COLO668 (cell line): ENCODE measurements around the gene PC.
A peak's percentile ranks its signal among the peaks of the same experiment; 100 is the strongest.

Experiments used
- DNase-seq: peaks from one replicate; lab custom pipeline; 2025; ENCODE audit not compliant: unreplicated experiment; lab: John Stamatoyannopoulos, UW

PC gene

DNA sequence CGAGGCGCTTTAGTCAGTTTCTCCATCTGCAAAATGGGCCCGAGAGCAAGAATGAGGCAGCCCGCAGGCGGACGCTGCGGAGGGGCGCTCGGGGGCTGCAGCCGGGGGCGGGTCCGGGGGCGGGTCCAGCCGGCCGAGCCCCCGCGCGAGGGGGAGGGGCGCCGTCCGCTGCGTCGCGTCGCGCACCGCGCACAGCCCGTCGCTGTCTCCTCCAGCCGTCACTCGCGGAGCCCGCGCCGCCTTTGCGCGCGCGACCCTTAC lies 282 bp downstream of the PC start:
- DNase-seq = peak; percentile 85

DNA sequence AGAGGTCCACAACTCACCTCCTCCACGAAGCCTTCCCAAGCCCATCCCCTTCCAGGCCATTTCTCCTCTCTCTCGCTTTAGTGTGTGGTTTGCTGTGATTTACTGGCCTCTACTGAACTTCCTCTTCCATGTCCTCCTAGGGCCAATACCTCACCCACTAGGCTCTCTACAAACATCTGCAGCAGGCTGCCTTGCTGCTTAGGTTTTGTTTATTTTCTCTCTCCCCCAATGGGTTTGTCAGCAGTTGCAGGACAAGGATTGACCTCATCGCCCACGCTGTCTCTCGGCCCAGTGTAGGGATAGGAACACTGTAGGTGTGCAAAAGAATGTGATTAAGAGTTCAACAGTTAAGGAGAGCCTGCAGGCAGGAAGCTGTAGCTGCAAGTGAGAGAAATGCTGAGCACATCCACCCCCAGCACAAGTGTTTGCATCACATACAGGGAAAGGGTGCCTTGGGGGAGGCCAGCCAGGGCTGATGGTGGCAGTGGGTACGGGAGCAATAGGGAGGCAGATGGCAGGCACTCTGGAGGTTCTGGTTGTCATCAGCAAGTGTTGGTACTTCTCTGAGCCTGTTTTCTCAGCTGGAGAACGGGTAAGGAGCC lies 1.4 kb downstream of the PC start:
- DNase-seq = no peak

DNA sequence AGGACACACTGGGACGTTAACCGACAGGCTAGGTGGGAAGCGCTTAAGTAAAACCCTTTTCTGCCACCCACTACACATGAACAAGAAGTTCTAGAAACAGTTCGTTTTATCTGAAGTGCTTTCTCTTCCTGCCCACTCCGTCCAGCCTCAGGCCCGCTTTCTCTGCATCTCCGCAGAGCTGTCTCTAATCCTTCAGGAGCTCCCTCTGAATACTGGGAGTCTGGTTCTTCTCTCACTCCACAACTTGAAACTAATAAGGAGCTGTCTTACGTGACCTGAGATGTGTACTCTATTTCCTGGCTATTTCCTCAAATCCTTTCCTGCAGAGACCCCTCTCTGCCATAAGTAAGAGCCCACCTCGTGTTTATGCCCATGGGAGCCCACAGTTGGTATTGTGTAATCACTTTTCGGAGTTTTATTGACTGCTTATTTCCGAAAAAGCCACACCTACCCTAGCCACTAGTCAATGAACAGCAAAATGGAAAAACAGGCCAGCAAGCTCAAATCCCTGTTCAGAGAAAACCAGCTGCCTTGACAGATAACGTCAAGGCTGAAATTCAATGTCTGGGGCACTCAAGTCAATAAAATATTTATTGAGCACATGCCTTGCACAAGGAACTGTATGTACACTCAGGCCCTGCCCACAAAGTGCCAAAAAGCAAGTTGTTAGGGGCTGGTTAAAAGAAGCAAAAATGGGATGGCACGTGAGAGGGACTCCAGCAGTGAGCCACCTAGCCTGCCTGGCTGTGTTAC lies 4.9 kb downstream of the PC start:
- DNase-seq = no peak

DNA sequence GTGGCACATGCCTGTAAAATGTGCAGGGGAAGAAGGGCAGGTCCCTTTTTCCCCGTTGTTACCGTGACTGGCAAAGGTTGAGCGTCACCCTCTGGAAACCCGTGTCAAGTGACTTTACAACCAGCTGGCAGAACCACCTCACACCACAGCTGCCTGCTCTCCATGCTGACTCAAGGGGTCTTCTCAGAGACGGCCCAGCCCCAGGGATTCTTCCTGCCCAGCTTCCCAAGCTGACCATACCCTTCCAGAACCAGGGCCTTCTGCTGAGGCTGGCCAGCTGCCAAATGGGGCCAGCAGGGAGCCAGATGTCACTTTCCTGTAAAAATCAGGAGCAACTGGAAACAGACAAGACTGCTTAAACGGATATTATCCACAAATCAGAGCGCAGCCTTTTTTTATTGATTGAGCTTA lies 6.3 kb downstream of the PC start:
- peak; percentile 67 for DNase-seq

DNA sequence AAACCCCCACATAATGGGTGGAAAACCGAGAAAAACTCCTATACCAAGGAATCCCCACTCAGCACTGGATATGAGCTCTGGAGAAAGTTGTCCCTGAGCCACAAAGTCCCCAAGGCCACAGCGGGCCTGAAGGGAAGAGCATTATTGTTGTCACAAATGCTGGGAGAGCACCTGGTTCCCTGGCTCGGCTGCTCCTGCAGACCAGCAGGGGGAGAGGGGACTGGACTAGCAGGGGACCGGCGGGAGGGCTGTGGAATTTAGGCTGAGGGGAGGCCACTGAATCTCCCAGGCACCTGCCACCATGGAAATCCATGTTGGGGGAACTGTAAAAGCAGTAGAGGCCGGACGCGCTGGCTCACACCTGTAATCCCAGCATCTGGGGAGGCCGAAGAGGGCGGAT lies 7.0 kb downstream of the PC start:
- DNase-seq = no peak

DNA sequence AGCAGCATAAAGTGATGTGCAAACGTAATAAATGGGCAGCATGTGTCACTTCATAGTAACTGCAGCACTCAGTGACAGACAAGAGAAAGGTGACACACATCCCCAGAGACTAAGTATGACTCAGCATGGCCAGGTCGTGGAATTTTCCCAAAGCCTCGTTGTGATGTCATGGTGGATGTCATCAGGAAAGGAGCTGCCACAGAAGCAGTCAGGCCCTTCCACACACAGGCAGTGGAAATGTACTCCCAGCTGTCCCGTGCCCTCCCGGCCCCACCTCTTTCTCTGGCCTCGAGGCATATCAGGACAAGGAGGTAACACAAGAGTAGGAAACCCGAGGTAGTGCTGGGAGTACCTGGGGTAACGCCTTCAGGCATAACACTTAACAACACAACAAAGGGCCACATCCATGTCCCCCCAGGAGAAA lies 8.1 kb downstream of the PC start:
- DNase-seq = peak; percentile 80

DNA sequence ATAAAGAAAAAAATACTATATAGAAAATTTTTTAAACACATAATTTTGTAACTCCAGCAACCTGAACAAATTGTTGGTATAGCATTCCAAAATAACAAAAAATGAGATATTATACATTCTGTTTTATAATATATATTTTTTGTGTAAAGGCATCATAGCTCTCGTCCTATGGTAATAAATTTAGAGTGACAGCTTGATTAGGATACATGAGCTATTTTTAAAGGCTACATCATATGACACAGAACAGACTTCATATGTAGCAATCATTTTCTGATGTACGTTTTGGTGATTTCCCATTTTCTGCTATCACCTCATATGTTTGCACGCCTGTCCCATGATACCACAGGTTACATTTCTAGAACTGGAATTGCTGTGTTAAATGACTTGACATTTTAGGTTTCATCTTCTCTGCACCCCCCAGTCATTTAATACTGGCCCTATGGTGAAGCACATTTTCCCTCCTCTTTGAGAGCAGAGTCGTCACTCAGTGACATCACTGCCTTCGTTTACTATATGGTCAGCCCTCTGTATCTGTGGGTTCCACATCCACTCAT lies 19.5 kb downstream of the PC start:
- DNase-seq = no peak

DNA sequence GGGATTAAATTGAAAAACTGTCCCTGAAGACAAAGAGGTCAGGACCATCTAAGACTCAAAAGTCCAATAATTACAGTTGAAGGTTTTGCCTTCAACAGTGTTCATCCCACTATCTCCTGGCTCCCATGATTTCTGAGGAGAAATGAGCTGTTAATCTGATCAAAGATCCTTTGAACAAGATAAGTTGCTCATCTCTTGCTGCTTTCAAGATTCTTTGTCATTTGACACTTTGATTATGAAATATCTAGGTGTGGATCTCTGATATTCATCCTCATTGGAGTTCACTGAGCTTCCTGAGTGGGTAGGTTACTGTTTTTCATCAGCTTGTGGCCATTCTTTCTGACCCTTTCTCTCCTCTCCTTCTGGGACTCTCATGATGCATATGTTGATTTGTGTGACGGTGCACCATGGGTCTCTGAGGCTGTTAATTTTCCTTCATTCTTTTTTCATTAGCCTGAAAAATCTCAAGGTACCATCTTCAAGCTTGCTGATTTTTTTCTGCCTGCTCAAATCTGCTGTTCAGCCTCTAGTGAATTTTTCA lies 20.9 kb downstream of the PC start:
- no peak for DNase-seq

DNA sequence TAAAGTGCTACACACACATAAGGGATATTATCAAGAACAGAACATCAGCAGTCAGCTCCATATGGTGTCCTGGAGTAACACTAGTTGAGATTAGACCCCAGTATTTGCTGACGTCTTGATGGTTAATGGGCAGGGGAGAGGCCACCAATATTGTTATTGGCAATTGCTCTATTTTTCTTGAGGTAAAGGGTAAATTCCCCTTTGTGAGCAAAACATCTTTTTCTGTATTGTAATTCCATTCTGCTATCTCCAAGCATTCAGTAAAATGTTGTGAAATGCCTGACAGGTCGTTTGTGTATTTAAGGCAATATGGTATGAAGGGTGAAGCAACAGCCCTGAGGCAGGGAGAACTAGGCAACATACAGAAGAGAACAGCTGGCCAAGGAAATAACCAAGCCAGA lies 21.9 kb downstream of the PC start:
- DNase-seq = no peak

DNA sequence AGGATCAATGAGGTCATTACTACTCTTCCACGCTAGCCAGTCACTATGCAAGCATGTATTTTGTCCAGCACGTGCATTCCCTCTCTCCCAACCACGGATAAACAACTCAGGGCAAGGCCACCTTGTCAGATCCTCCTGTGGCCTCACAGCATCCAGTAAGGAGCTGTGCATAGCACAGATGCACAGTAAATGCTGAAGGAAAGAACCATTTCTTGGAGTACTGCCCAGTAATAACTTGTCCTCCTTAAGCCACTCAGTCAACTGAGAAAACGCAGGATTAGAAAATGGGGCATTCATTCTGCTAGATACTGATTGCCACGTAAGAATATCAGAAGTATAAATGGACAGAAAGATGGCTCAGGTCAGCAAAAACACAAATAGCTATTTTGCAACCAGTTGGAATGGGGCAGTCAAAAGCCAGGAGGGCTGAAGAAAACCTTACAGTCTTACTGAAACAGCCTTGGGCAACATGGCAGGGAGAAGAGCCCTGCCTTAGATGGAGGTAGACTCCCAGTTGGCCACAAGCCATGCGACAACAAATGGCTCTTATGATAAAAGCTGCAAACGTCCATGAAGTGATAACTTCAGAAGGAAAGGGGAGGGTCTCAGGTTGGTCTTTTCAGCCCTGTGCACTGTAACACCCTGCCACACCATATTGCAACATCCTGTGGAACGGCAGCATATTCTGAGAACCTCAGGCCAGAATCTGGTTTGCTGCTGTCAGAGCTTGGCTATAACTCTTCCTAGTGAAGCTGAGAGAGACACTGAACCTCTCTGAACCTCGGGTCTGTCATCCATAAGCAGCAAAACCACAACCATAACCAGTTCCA lies 23.0 kb downstream of the PC start:
- no peak for DNase-seq

DNA sequence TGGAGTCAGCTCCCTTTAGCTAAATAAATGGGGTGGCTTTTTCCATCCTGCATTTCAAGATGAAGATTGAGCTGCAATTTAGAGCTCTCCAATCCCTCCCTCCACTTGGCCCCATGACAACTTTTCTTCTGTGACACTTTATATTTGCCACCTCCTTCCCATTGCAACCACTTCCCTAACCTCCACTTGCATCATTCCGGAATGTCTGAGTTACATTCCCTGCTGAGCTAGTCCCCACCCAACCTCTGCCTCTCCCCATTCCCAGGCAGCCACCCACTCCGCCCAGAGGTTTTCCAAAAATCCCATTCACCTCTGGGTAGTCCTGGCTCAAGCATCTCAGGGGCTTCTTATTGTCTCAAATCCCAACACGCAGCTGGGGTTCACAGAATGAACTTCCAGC lies 24.7 kb downstream of the PC start:
- no peak for DNase-seq

DNA sequence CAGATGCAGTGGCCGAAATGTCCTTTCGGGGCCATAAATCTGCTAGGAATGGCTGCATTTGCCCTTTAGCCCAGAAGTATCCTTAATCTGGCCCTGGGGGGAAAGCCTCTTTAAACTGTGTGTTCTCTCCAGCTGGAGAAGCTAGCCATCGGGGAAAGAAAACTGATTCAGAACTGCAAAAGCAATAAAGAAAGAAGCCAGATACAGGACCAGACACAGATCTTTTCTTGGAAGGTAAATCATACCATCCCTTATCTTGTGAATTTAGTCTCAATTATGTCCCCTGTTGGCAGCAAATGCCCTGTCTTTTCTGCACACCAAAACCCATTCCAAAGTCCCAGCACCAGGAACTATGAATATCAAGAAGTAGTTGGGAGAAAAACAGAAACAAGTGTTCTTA lies 25.6 kb downstream of the PC start:
- no peak for DNase-seq

DNA sequence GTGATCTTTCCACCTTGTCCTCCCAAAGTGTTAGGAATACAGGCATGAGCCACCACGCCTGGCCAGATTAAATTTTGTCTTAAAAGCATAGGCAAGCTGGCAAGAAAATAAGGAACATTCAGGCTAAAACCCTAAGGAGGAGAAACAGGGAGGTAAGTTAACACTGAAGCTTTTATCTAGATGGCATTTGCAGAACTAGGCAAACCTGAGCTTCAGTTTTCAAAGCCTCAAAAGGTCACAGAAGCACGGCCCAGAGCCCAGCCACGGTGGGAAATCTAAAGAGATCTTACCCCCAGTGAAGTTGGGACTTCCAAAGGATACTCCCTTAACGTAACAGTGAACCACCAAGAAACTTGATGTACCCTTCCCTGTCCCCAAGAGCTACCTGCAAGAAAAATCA lies 28.4 kb downstream of the PC start:
- no peak for DNase-seq

DNA sequence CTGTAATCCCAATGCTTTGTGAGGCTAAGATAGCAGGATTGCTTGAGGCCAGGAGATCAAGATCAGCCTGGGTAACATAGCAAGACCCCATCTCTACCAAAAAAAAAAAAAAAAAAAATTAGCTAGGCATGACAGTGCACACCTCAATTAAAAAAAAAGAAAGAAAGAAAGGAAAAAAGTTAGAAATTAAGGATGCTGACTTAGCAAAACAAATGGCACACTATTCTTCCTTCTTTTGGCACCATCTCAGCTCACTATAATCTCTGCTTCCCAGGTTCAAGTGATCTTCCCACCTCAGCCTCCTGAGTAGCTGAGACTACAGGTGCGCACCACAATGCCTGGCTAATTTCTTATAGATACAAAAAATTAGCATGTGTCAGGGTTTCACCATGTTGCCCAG lies 33.9 kb downstream of the PC start:
- no peak for DNase-seq

DNA sequence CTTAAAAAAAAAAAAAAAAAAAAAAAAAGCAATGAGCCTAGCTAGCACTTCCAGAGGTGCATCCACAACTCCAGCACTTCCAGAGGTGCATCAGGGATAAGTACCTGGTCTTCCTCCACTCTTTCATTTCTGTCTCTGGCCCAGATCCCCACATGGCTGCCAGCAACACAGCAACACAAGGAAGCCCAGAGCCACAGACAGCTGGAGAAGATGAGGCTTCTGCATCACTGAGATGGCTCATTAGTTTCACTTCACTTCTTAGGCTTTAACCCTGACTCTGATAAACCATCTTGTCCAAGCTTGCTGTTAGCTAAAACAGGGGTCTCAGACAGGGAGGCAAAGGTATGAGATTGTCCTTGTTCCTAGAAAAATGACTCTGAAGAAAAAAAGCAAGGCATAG lies 35.6 kb downstream of the PC start:
- DNase-seq = no peak

DNA sequence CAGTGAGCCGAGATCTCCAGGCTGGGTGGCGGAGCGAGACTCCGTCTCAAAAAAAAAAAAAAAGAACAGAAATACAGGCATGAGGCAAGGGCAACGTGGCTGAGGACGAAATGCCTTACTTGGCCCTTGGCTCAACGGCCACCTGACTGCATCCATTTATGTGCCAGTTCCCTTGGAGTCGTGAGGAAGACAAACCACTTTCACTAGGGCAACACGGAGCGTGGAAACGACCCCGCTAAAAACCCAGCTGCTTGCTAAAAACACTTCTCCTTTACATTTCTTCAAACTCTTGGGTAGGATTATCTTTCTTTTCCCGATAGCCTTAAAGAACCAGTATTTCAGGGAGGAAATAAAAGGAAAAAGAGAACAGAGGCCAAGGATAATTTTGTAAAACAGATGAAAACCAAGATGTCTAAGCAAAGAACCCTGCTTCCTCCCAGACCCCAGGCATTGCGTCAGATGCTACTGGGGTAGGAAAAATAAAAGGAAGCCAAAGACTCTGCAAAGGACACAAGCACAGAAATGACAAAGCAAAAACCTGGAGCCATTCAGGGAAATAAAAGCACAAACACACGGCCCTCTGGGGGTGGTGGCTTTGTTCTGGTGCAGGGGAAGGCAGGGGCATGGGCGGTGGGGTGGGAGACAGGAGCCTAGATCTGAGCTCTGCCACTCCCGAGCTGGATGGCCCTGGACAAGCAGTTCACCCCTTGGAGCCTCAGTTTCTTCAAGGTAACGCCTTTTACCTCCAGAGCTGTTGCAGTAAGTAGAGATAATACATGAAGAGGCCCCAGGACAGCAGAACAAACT lies 37.0 kb downstream of the PC start:
- DNase-seq = no peak

DNA sequence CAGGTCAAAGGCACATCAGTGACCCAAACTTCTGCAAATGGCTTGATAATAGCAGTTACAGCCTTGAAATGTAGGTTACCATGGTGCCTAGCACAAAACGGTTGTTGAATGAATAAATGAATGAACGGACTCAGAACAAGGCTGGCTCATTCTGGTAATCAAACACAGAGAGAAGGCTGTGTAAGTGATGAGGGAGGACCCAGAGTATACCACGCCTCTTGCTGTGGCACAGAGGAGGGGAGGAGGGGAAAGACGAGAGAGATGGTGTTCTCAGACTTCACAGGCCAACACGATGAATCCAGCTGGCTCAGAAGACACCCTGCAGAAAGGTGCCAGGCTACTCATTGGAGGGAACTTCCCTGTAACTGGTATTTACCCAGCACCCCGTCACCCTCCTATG lies 38.3 kb downstream of the PC start:
- DNase-seq = no peak

DNA sequence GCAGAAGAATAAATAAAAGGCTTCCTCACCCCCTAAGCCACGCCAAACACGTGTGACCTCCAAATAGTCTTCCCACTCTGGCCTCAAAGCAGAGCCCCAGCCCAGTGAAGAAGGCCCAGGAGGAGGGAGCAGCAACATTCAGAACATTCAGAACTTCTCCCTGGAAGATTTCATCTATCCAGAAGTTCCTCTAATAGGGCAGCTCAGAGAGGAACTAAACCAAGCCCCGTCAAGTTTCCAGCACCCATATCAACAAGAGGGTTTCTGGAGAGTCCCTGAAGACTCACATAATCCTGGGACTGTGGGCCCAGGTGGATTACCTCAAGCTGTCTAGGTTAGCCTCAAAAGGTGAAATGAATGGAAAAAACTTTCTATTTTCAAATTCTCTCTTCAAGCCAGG lies 39.4 kb downstream of the PC start:
- DNase-seq = no peak

DNA sequence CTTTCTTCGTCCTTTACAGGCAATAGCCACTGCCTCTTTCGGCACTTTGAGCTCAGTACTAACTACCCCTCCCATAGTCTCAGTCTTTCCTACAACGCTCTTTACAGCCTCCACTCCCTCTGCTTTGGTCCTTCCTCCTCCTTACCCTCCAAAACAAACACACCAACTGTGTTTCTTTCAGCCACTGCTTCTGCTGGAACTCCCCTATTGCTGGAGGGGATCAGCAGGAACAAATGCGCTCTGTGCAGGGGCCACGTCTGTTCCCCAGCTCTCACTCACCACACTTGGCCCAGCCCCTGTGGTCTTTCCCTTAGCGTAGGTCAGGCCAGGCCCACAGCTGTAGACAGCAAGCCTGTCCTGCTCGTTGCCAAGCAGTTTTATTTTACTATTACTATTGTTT lies 42.3 kb downstream of the PC start:
- no peak for DNase-seq

DNA sequence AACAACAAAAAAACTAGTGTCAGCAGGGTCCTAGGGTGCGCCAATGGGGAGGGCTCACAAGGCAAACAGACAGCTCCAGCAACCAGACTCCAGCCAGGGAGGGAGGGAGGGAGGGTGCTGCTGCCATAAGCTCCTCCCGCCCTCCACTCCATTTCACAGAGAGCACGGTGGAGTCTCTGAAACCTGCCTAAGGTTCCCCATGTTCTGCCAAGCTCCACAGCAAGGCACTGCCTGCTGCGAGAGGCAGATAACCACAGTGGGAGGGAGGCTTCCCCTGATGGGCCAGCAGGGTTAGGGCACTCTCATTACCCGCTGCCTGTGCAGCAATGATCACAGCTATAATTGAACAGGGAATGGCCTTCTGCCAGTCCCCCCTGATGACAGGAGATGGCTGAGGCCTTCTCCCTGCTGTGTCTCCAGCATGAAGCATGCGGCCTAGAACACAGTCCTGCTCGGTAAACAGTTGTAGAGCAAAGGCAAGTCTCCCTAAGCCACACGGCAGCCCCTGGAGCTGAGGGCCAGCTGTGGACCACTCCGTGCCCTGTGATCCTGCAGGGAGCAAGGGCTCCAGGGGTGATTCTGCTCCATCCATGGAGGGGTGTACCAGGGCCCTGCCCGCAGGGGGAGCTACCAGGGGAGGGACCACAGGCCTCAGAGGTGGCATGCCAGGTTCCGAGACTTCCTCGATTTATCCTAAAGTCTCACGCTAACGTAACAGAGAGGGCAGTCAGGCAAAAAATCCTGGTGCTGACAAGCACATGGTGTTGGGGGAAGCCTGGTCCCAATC lies 42.9 kb downstream of the PC start:
- DNase-seq = no peak
